Nephron progenitor cell (in vitro differentiated cells): ENCODE results near the gene MUC4.

Experiments
- DNase-seq: peaks from one replicate; pipeline ENCODE4 v3.0.0; 2021
- H3K27ac Mint-ChIP-seq: 2 replicates; pipeline ENCODE4 v1.8.0; 2021; ENCODE audit warnings: mild to moderate bottlenecking, moderate library complexity, mixed read lengths
- H3K27me3 Mint-ChIP-seq: 2 replicates; pipeline ENCODE4 v1.8.0; 2021; ENCODE audit warnings: mild to moderate bottlenecking, low read depth, mixed read lengths; ENCODE audit not compliant: poor library complexity
- H3K36me3 Mint-ChIP-seq: 2 replicates; pipeline ENCODE4 v1.8.0; 2021; ENCODE audit warnings: low read depth, mixed read lengths
- H3K4me1 Mint-ChIP-seq: 2 replicates; pipeline ENCODE4 v1.8.0; 2021; ENCODE audit warnings: mixed read lengths
- H3K4me3 Mint-ChIP-seq: 2 replicates; pipeline ENCODE4 v1.8.0; 2021; ENCODE audit warnings: mild to moderate bottlenecking, moderate library complexity, mixed read lengths
- H3K9me3 Mint-ChIP-seq: 2 replicates; pipeline ENCODE4 v1.8.0; 2021; ENCODE audit warnings: mild to moderate bottlenecking, moderate library complexity, mixed read lengths
- TF ChIP-seq, protein P1 (sequence below): fragments of 200-600 bp; sonication (generic); IDR thresholded peaks from 2 replicates; pipeline ENCODE4 v1.5.0; 2021; ENCODE audit warnings: antibody characterized with exemption

Gene MUC4

GRCh38 chr3:195708626-195709481 is 102.9 kb downstream of the MUC4 start:
- TF ChIP-seq, protein P1, sequence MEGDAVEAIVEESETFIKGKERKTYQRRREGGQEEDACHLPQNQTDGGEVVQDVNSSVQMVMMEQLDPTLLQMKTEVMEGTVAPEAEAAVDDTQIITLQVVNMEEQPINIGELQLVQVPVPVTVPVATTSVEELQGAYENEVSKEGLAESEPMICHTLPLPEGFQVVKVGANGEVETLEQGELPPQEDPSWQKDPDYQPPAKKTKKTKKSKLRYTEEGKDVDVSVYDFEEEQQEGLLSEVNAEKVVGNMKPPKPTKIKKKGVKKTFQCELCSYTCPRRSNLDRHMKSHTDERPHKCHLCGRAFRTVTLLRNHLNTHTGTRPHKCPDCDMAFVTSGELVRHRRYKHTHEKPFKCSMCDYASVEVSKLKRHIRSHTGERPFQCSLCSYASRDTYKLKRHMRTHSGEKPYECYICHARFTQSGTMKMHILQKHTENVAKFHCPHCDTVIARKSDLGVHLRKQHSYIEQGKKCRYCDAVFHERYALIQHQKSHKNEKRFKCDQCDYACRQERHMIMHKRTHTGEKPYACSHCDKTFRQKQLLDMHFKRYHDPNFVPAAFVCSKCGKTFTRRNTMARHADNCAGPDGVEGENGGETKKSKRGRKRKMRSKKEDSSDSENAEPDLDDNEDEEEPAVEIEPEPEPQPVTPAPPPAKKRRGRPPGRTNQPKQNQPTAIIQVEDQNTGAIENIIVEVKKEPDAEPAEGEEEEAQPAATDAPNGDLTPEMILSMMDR, result no peak
- Mint-ChIP-seq H3K36me3 (peaks cover 17% of the 10 kb centered on the region), H3K4me1 (peaks cover 5% of the 10 kb centered on the region), H3K9me3 (peaks cover 3% of the 10 kb centered on the region), H3K4me3 (no peak overlapping the region), H3K27me3 (peaks cover 17% of the 10 kb centered on the region), H3K27ac (no peak overlapping the region)
- DNase-seq, result no peak

- Mint-ChIP-seq H3K27ac (no peak overlapping the region), H3K36me3 (peaks cover 17% of the 10 kb centered on the region), H3K4me1 (peaks cover 5% of the 10 kb centered on the region), H3K4me3 (no peak overlapping the region), H3K9me3 (peaks cover 3% of the 10 kb centered on the region), H3K27me3 (peaks cover 17% of the 10 kb centered on the region)
- TF ChIP-seq, protein P1, result no peak
- DNase-seq, result no peak
These were observed 103.7 kb downstream of the MUC4 start for GRCh38 chr3:195708061-195708460.

GRCh38 chr3:195705081-195705991 is 106.4 kb downstream of the MUC4 start:
- no peak overlapping the region for H3K4me3 Mint-ChIP-seq
- H3K4me1 Mint-ChIP-seq, result no peaks in the 10 kb centered on the region
- no peak for DNase-seq
- peaks cover 17% of the 10 kb centered on the region for H3K27me3 Mint-ChIP-seq
- TF ChIP-seq, protein P1, result no peak
- no peak overlapping the region for H3K27ac Mint-ChIP-seq
- H3K36me3 Mint-ChIP-seq, result peaks cover 10% of the 10 kb centered on the region
- peaks cover 3% of the 10 kb centered on the region for H3K9me3 Mint-ChIP-seq

DNA sequence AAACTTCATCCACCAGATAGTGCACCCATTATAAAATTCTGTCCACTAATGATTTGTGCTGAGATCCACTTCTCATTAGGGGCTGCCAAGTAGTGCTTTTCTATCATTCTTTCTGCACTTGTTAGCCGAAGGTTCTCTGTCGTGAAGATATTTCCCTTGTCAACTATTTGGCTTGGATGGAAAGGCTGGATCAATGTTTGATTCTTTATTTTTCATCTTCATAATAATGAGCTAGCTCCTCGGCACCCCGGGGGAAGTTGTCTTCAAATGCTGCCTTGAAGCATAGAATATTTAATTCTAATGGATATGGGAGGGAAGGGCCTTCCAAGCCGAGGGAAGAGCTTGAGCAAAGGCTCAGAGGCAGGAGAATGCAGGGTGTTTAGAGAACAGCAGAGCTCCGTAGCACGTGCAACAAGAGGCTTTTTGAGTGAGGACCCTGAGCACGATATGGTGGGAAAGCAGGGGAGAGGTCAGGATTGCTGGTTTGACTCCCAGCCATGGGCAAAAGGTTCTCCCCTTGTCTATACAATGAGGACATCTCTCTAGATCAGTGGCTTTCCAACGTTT is 107.2 kb downstream of the MUC4 start:
- Mint-ChIP-seq H3K27ac (no peak overlapping the region), H3K4me3 (no peak overlapping the region), H3K9me3 (peaks cover 3% of the 10 kb centered on the region), H3K27me3 (peaks cover 13% of the 10 kb centered on the region), H3K4me1 (peaks cover 4% of the 10 kb centered on the region), H3K36me3 (peaks cover 5% of the 10 kb centered on the region)
- TF ChIP-seq, protein P1, result no peak
- DNase-seq, result no peak

DNA sequence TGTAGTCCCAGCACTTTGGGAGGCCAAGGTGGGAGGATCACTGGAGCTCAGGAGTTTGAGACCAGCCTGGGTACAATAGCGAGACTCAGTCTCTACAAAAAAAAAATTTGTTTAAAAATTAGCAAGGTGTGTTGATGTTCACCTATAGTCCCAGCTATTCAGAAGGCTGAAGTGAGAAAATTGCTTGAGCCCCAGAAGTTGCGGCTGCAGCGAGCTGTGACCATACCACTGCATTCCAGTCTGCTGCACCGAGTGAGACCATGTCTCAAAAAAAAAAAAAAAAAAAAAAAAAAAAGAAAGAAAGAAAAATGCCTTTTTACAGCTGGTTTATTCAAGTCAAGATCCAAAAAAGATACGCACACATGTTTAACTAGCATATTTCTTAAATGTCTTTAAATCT is 108.0 kb downstream of the MUC4 start:
- Mint-ChIP-seq H3K4me1 (peaks cover 9% of the 10 kb centered on the region), H3K9me3 (peaks cover 3% of the 10 kb centered on the region), H3K4me3 (no peak overlapping the region), H3K27me3 (peaks cover 13% of the 10 kb centered on the region), H3K27ac (no peak overlapping the region), H3K36me3 (peaks cover 3% of the 10 kb centered on the region)
- no peak for DNase-seq
- TF ChIP-seq, protein P1, result no peak
